K562 (cell line): ENCODE results near the gene B9D2. TPM values are rescaled to one million over a fixed set of nuclear protein-coding genes. Genes with fewer than 3 reads are reported as not detected.

ENCODE experiments used
- ATAC-seq: fragments of 200-7000 bp; cut with Tn5 transposase; 3 replicates; pipeline ENCODE4 v1.9.1; 2020; ENCODE audit warnings: moderate library complexity
- BruUV-seq: library from RNA; stranded (reverse); fragments of 400-500 nt; replicated peaks from 2 replicates; lab custom pipeline; 2021; lab: Mats Ljungman, UMichigan
- CTCF ChIA-PET: fragments of 300-600 bp; formaldehyde crosslinking; extraction: SDS; loops from one replicate; lab custom pipeline; 2021; ENCODE audit warnings: low intra/inter-chr PET ratio; lab: Yijun Ruan, JAX
- POLR2A ChIA-PET: fragments of 300-600, 350-650 bp; sonication (Branson Sonifier 250); formaldehyde crosslinking; extraction: SDS; loops from one replicate; lab custom pipeline; 2021; ENCODE audit warnings: antibody characterized with exemption, inconsistent platforms; lab: Yijun Ruan, JAX
- DNase-seq, 4 experiments: peaks; one replicate each; pipeline versions ENCODE4 v3.0.0 to v3.0.0-alpha.2; 2011 to 2018; ENCODE audit warnings: low spot score in 3 of 4, mixed read lengths in 3 of 4; ENCODE audit errors: extremely low read depth in 1 of 4
- FAIRE-seq: peaks from 2 replicates; lab custom pipeline; 2011; peaks lifted over from hg19 to GRCh38; lab: Jason Lieb, UNC
- H2AFZ ChIP-seq: 2 replicates; pipeline ENCODE4 v1.6.0; 2011; ENCODE audit warnings: low read depth, low read length, control low read depth, inconsistent platforms
- H3K27ac ChIP-seq: fragments of 200-600 bp; 3 replicates; pipeline ENCODE4 v1.8.0; 2011; ENCODE audit warnings: low read depth, mild to moderate bottlenecking, control low read depth, inconsistent platforms, low read length, moderate library complexity, mixed read lengths; ENCODE audit errors: extremely low read depth
- H3K27me3 ChIP-seq, 2 experiments: fragments of 300-600 bp in 1 of 2; 2 replicates in 1 of 2; 3 replicates in 1 of 2; pipeline versions ENCODE4 v1.6.0 to v1.8.0; 2011; ENCODE audit warnings: inconsistent platforms in 2 of 2, low read length in 2 of 2, mild to moderate bottlenecking in 1 of 2, mixed read lengths in 1 of 2, moderate library complexity in 1 of 2; ENCODE audit not compliant: control insufficient read depth in 2 of 2, insufficient read depth in 2 of 2
- H3K36me3 ChIP-seq: fragments of 300-600 bp; 3 replicates; pipeline ENCODE4 v1.8.0; 2011; ENCODE audit warnings: mild to moderate bottlenecking, low read length, inconsistent platforms; ENCODE audit not compliant: control insufficient read depth, insufficient read depth
- H3K4me1 ChIP-seq, 2 experiments: fragments of 200-600 bp in 1 of 2; replicated peaks in 1 of 2; 2 replicates in 1 of 2; 3 replicates in 1 of 2; pipeline versions ENCODE4 v1.5.1 to v1.8.0; 2011; ENCODE audit warnings: inconsistent platforms in 2 of 2, low read length in 2 of 2, mild to moderate bottlenecking in 1 of 2, mixed read lengths in 1 of 2, moderate library complexity in 1 of 2; ENCODE audit not compliant: control insufficient read depth in 2 of 2, insufficient read depth in 2 of 2
- H3K4me2 ChIP-seq: 2 replicates; pipeline ENCODE4 v1.6.1; 2011; ENCODE audit warnings: low read length, control low read depth, inconsistent platforms, mixed read lengths; ENCODE audit not compliant: insufficient read depth
- H3K4me3 ChIP-seq: fragments of 200-600 bp; sonication (generic), shearing (Covaris generic); 2 replicates; pipeline ENCODE4 v1.5.1; 2016; ENCODE audit warnings: control low read depth, inconsistent platforms
- H3K79me2 ChIP-seq: fragments of 200-600 bp; 3 replicates; pipeline ENCODE4 v1.8.0; 2011; ENCODE audit warnings: low read length, inconsistent platforms; ENCODE audit not compliant: control insufficient read depth, insufficient read depth
- H3K9ac ChIP-seq, 2 experiments: 2 replicates each; pipeline versions ENCODE4 v1.6.0 to v1.6.1; 2011; ENCODE audit warnings: low read depth in 2 of 2, low read length in 2 of 2, control low read depth in 1 of 2, inconsistent platforms in 1 of 2, mild to moderate bottlenecking in 1 of 2, mixed read lengths in 1 of 2; ENCODE audit not compliant: insufficient read depth in 1 of 2
- H3K9me1 ChIP-seq: one replicate; pipeline ENCODE4 v1.6.0; 2011; ENCODE audit warnings: inconsistent platforms, mild to moderate bottlenecking, low read length, moderate library complexity; ENCODE audit not compliant: control insufficient read depth, insufficient read depth
- H3K9me3 ChIP-seq: replicated peaks from 2 replicates; pipeline ENCODE4 v1.5.1; 2011; ENCODE audit warnings: low read depth, low read length, inconsistent platforms; ENCODE audit not compliant: control insufficient read depth, insufficient read depth
- H4K20me1 ChIP-seq: replicated peaks from 2 replicates; pipeline ENCODE4 v1.6.1; 2011; ENCODE audit warnings: low read length, inconsistent platforms, mixed read lengths; ENCODE audit not compliant: control insufficient read depth, insufficient read depth
- HNRNPLL ChIP-seq: fragments of 200-400 bp; formaldehyde crosslinking; IDR thresholded peaks from 2 replicates; pipeline ENCODE4 v1.6.1; 2017; ENCODE audit warnings: low read length, low read depth, mild to moderate bottlenecking; ENCODE audit not compliant: poor library complexity, severe bottlenecking
- KHSRP ChIP-seq: fragments of 450-650 bp; IDR thresholded peaks from 2 replicates; pipeline ENCODE4 v1.6.1; 2017
- MED1 ChIP-seq: sonication (generic); formaldehyde crosslinking; IDR thresholded peaks from 2 replicates; pipeline ENCODE4 v1.8.1; 2023; ENCODE audit warnings: missing genetic modification reagents, borderline replicate concordance
- PCBP1 ChIP-seq: fragments of 200-400 bp; formaldehyde crosslinking; IDR thresholded peaks from 2 replicates; pipeline ENCODE4 v1.6.1; 2018; ENCODE audit warnings: mild to moderate bottlenecking, low read depth, low read length; ENCODE audit not compliant: poor library complexity, severe bottlenecking
- ZFX ChIP-seq: sonication (generic); formaldehyde crosslinking; IDR thresholded peaks from 2 replicates; pipeline ENCODE4 v1.8.0; 2022; ENCODE audit warnings: mild to moderate bottlenecking, missing genetic modification reagents, moderate library complexity
- WGBS: fragments of 100-300 bp; shearing (Covaris generic); methylation state at CpG from one replicate; pipeline ENCODE4 v1.1.6; 2016; ENCODE audit warnings: low coverage, mixed read lengths; ENCODE audit not compliant: insufficient coverage; ENCODE audit errors: missing lambda C conversion rate; 5-methylcytosine and 5-hydroxymethylcytosine counted together
- in situ Hi-C: fragments of 300-500 bp; cut with MboI; formaldehyde crosslinking; loops from 4 replicates; pipeline ENCODE4 v1.15.0; 2018; ENCODE audit warnings: inconsistent platforms, mixed read lengths
- intact Hi-C: fragments of 100-400 bp; cut with micrococcal nuclease; formaldehyde crosslinking; loops from 2 replicates; pipeline ENCODE4 v1.14.2; 2022
- polyA plus RNA-seq, 8 experiments: library from polyadenylated mRNA; depleted of rRNA in 4 of 8; stranded (reverse) in 5 of 8; unstranded in 3 of 8; fragments of >200 nt; fragmentation: Nextera tagmentation in 2 of 8; fragmentation: Illumina TruSeq in 1 of 8; extraction: Ambion mirVana in 2 of 8; extraction: Trizol in 1 of 8; gene quantifications; 2 replicates each; pipeline versions ENCODE4 v1.2.1 to v1.2.3, GENCODE V29; 2011 to 2014; ENCODE audit warnings: inconsistent platforms in 1 of 8, missing spikeins in 1 of 8
- total RNA-seq, 7 experiments: library from RNA; depleted of rRNA in 6 of 7; stranded (reverse); fragments of >200 nt in 6 of 7; fragmentation: Illumina TruSeq in 2 of 7; extraction: Trizol in 2 of 7; gene quantifications; 2 replicates each; pipeline versions ENCODE4 v1.2.1 to v1.2.3, GENCODE V29; 2011 to 2021; ENCODE audit warnings: low replicate concordance in 1 of 7

The B9D2 gene
- total and polyA plus RNA-seq, 9 of the 15 experiments (the other 6 are each of a cell fraction or from before 2014, with no cell fraction given) = 0.83 to 6.9 (median 2.8) TPM

DNA sequence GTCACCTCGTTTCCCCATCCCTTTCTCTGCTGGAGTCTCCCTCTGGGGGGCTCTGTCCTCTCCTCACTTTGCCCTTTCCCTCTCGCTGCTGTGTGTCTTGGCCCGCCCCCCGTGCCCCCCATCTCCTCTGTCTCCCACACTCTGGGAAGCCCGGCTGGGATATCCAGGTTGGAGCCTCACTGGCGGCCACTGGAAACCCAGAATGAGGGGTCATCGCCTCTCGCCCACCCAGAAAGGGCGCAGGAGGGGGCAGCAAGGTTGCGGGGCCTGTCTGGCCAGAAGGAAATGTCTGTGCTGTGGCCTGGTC lies 38.4 kb downstream of the B9D2 start:
- POLR2A ChIA-PET = interaction anchor here (0.6 to 1.4 kb wide), 4 partner anchors 9 to 573 kb away, joined by 3 to 9 read pairs (median 4); partner anchors contain the start of gene CCDC97
- no peak for FAIRE-seq
- peaks cover 3% of the 10 kb centered on the region for H4K20me1 ChIP-seq
- H3K36me3 ChIP-seq = peaks cover 74% of the 10 kb centered on the region
- peaks cover 9% of the 10 kb centered on the region for H3K9me1 ChIP-seq
- H3K9me3 ChIP-seq = no peaks in the 10 kb centered on the region
- no peak overlapping the region for H3K4me3 ChIP-seq
- peak overlapping the region; percentile 74 for H3K4me2 ChIP-seq
- H3K27ac ChIP-seq = peak overlapping the region; percentile 95; the same call in 2 of the 3 replicates
- no peaks in the 10 kb centered on the region for H3K27me3 ChIP-seq
- peak overlapping the region in 1 of 2 experiments; percentile 81; a peak in 3 of 4 replicates for H3K9ac ChIP-seq
- no TSS peak for BruUV-seq
- no peak overlapping the region for H2AFZ ChIP-seq
- WGBS = 59% methylated on average over 9 of the region's 10 CpGs
- ATAC-seq = no peak
- CTCF ChIA-PET = no interaction called here
- intact Hi-C loops (loop anchor here (10.0 kb wide), 1 partner anchor 239 kb away; no protein-coding TSS in a partner anchor), in situ Hi-C loops (no loop called here)
- TF ChIP-seq MED1 (CRISPR knock-in tag) (0 out of 2 replicates have a peak, but pooled peaks have one; percentile 28), PCBP1 (peak; percentile 41), HNRNPLL (no peak), KHSRP (no peak), ZFX (peak; percentile 1; the same call in 1 of the 2 replicates)
- H3K4me1 ChIP-seq = peaks cover 65 to 70% of the 10 kb centered on the region in 2 experiments
- peaks cover 50% of the 10 kb centered on the region for H3K79me2 ChIP-seq
- DNase-seq = no peak
